IPS-20b (cell line): ENCODE measurements around the gene OR5AU1.

ENCODE experiments used
- H3K27ac ChIP-seq: one replicate; pipeline ENCODE4 v1.5.1; 2013; ENCODE audit warnings: low read length
- H3K27me3 ChIP-seq: 2 replicates; pipeline ENCODE4 v1.6.1; 2013; ENCODE audit warnings: mild to moderate bottlenecking, low read length, inconsistent platforms; ENCODE audit not compliant: insufficient read depth
- H3K36me3 ChIP-seq: 2 replicates; pipeline ENCODE4 v1.6.1; 2013; ENCODE audit warnings: low read depth, mild to moderate bottlenecking, inconsistent platforms, low read length, moderate library complexity; ENCODE audit not compliant: insufficient read depth
- H3K4me1 ChIP-seq: 2 replicates; pipeline ENCODE4 v1.6.1; 2013; ENCODE audit warnings: mild to moderate bottlenecking, control low read depth, inconsistent platforms, low read length, moderate library complexity; ENCODE audit not compliant: insufficient read depth
- H3K4me3 ChIP-seq: 2 replicates; pipeline ENCODE4 v1.5.1; 2013; ENCODE audit warnings: mild to moderate bottlenecking, low read length, inconsistent platforms
- H3K9ac ChIP-seq: 2 replicates; pipeline ENCODE4 v1.6.1; 2013; ENCODE audit warnings: low read depth, mild to moderate bottlenecking, inconsistent platforms, low read length, moderate library complexity
- H3K9me3 ChIP-seq: 2 replicates; pipeline ENCODE4 v1.6.1; 2013; ENCODE audit warnings: mild to moderate bottlenecking, low read depth, low read length, inconsistent platforms; ENCODE audit not compliant: insufficient read depth

OR5AU1 gene

DNA sequence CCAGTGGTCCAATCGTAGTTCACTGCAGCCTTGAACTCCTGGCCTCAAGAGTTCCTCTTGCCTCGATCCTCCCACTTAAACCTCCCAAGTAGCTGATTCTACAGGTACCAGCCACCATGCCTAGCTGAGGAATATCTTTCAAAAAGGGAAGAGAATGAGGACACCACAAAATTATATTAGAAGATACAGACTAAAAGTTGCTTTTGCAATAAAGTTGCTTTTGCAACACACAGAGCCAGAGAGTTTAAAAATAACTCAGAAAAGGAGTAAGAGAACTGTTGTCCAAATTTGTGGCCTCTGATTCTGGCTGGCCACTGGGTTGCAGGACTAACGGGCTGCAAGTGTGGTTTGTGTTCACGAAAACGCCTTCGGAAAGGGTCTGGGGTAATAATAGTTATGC lies 35.2 kb downstream of the OR5AU1 start:
- Histone ChIP-seq H3K36me3 (no peaks in the 10 kb centered on the region), H3K9ac (no peak overlapping the region), H3K27me3 (no peaks in the 10 kb centered on the region), H3K4me1 (no peaks in the 10 kb centered on the region), H3K9me3 (no peaks in the 10 kb centered on the region), H3K4me3 (no peak overlapping the region), H3K27ac (no peak overlapping the region)

GRCh38 chr14:21118933-21119332 lies 36.9 kb downstream of the OR5AU1 start:
- Histone ChIP-seq H3K27ac (no peak overlapping the region), H3K36me3 (no peaks in the 10 kb centered on the region), H3K9ac (no peak overlapping the region), H3K27me3 (no peaks in the 10 kb centered on the region), H3K4me3 (no peak overlapping the region), H3K9me3 (no peaks in the 10 kb centered on the region), H3K4me1 (no peaks in the 10 kb centered on the region)

DNA sequence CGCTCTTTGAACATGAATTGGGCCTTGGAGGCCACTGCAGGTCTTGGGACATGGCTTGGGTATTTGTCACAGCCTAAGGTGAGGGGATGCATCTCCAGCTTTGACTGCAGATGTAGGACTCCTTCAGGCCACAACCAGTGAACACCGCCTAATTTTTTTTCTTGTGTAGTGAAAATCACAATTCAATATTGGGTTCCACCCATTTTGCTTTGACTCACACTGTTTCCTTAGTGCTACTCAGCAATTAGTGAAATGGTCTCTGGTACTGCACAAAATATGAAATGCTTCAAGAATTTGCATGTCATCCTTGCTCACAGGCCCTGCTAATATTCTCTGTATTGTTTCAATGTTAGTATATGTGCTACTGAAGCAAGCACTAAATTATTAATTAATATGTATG lies 42.5 kb downstream of the OR5AU1 start:
- no peaks in the 10 kb centered on the region for H3K4me1 ChIP-seq
- no peak overlapping the region for H3K27ac ChIP-seq
- H3K4me3 ChIP-seq, result no peak overlapping the region
- no peaks in the 10 kb centered on the region for H3K27me3 ChIP-seq
- H3K36me3 ChIP-seq, result no peaks in the 10 kb centered on the region
- H3K9me3 ChIP-seq, result no peaks in the 10 kb centered on the region
- H3K9ac ChIP-seq, result no peak overlapping the region

DNA sequence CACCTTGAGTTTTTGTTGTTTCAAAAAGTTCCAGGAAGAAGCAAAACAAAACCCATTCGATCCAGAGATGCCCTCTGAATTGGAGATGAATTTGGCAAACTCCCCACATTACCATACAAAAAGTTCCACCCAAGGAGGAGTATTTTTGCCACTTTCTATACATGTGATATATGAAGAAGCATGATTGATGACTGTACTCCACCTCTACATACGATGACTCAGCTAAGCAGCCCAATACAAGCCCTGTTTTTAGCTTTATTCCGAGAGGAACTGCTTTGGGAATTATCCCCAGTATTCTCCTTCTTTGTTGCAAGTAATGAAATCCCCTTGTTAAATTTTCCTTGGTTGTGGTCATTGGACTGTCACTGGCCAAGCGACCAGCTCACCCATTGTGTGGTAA lies 43.6 kb downstream of the OR5AU1 start:
- Histone ChIP-seq H3K9ac (no peak overlapping the region), H3K27me3 (no peaks in the 10 kb centered on the region), H3K4me3 (no peak overlapping the region), H3K9me3 (no peaks in the 10 kb centered on the region), H3K36me3 (no peaks in the 10 kb centered on the region), H3K27ac (no peak overlapping the region), H3K4me1 (no peaks in the 10 kb centered on the region)

- no peak overlapping the region for H3K9ac ChIP-seq
- H3K27me3 ChIP-seq, result no peaks in the 10 kb centered on the region
- H3K9me3 ChIP-seq, result no peaks in the 10 kb centered on the region
- H3K4me1 ChIP-seq, result peaks cover 8% of the 10 kb centered on the region
- H3K4me3 ChIP-seq, result no peak overlapping the region
- no peaks in the 10 kb centered on the region for H3K36me3 ChIP-seq
- no peak overlapping the region for H3K27ac ChIP-seq
Measured at GRCh38 chr14:21109377-21110138, 46.3 kb downstream of the OR5AU1 start.

- H3K27ac ChIP-seq, result no peak overlapping the region
Measured at GRCh38 chr14:21108791-21109190, 47.1 kb downstream of the OR5AU1 start.

DNA sequence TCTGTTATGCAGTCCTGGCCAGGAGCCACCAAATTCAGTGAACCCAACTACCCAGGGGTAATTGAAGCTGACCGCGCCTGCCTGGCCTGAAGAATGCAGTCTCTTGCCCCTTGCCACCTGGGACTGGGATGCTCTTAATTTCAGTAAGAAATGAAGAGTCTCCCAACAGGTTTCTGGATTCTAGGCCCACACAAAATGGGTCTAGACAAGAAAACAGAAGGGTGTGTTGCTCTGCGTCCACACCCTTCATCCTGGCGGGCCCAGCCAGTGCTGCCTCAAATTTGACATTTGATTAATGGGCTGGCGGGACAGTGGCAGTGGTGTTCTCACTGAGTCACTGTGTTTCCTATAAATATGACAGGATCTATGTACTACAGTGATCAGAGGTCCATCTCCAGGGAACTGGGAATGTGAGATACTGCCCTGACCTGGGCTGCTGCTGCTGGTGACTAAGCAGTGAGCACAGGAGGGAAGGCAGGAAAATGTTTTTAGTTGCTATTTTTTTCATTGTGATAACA lies 48.5 kb downstream of the OR5AU1 start:
- peaks cover 16% of the 10 kb centered on the region for H3K4me1 ChIP-seq
- no peak overlapping the region for H3K4me3 ChIP-seq
- no peaks in the 10 kb centered on the region for H3K9me3 ChIP-seq
- no peak overlapping the region for H3K9ac ChIP-seq
- H3K27ac ChIP-seq, result no peak overlapping the region
- no peaks in the 10 kb centered on the region for H3K27me3 ChIP-seq
- no peaks in the 10 kb centered on the region for H3K36me3 ChIP-seq

More at GRCh38 chr14:21108791-21109190, 47.1 kb downstream of the OR5AU1 start:
- H3K4me3 ChIP-seq, result no peak overlapping the region
- no peak overlapping the region for H3K9ac ChIP-seq
- H3K9me3 ChIP-seq, result no peaks in the 10 kb centered on the region
- no peaks in the 10 kb centered on the region for H3K36me3 ChIP-seq
- H3K27me3 ChIP-seq, result no peaks in the 10 kb centered on the region
- H3K4me1 ChIP-seq, result peaks cover 8% of the 10 kb centered on the region

GRCh38 chr14:21106498-21107282 lies 49.2 kb downstream of the OR5AU1 start:
- Histone ChIP-seq H3K27me3 (no peaks in the 10 kb centered on the region), H3K36me3 (no peaks in the 10 kb centered on the region), H3K9me3 (no peaks in the 10 kb centered on the region), H3K9ac (no peak overlapping the region), H3K27ac (no peak overlapping the region), H3K4me3 (0 out of 2 replicates have a peak overlapping the region, but pooled peaks have one; percentile 3), H3K4me1 (peaks cover 23% of the 10 kb centered on the region)

DNA sequence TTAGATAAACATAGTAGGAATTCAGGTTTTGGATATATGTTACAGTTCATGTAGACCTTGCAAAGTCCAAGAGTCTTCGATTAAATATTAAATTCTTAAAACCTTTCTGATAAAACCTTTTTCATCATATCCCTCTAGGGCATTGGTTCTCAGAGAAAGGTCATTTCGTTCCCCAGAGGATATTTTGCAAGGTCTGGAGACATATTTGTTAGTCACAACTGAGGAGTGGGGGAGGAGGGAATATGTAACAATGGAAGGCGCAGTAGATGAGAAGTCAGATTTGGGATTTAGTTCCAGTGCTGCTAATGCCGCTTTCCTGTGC lies 49.7 kb downstream of the OR5AU1 start:
- Histone ChIP-seq H3K27ac (no peak overlapping the region), H3K4me3 (no peak overlapping the region), H3K27me3 (no peaks in the 10 kb centered on the region), H3K9ac (no peak overlapping the region), H3K4me1 (peaks cover 27% of the 10 kb centered on the region), H3K9me3 (no peaks in the 10 kb centered on the region), H3K36me3 (no peaks in the 10 kb centered on the region)

- Histone ChIP-seq H3K4me3 (peak overlapping the region; percentile 90), H3K27ac (no peak overlapping the region), H3K9me3 (no peaks in the 10 kb centered on the region), H3K27me3 (no peaks in the 10 kb centered on the region), H3K36me3 (no peaks in the 10 kb centered on the region), H3K4me1 (peaks cover 27% of the 10 kb centered on the region), H3K9ac (peak overlapping the region; percentile 100; the same call in 1 of the 2 replicates)
Measured at GRCh38 chr14:21105095-21105494, 50.8 kb downstream of the OR5AU1 start.
